Measurements from ENCODE around the gene HOXB9.

DNA sequence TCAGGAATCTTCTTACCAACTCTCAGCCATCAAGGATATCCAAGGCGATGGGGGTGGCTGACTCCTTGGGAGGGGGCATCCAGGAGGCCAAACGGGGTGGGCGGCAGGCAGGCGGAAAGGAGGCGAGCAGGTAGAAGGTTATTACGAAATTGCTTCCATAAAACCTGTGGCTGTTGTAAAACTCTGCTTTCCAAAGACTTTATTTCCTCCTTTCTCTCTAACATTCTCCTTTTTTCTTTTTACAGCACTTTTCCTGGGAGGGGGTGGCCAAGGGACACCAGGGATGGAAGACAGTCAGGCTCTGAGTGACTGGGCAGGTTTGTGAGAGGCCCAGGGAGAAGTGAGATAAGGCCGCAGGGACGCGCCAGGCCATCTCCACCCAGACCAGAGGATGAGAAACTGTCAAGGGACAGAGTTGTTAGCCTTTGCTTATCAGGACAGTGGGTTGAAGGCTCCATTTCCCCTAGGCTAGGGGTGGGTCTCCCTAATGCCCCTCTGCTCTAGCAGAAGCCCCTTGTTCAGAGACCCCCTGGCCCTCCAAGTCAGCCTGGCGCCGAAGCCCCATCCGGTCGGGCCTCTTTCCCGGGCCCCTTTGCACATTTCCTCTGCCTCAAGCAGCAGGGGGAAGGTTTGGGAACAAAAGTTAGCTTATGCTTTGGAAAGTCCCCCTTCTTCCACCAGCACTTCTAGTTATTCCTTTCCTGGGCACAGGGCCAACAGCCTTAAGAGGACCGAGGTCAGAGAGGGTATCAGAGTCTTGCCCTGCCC lies 5.0 kb upstream of the HOXB9 start:
- TF ChIP-seq CTCF (IDR thresholded peaks at IDR 0.05; ENCODE audit: low read depth, low read length) (no peak), POLR2A (IDR thresholded peaks at IDR 0.05; ENCODE audit: extremely low read depth, insufficient read length) (no peak)

All from NB4 (cell line).